ENCODE results near the gene SLC16A10. TPM values are rescaled to one million over a fixed set of nuclear protein-coding genes. Genes with fewer than 3 reads are reported as not detected.

SLC16A10 gene
- total and polyA plus RNA-seq, 2 donors (not counting 3 experiments of a cell fraction or from before 2014, with no cell fraction given) = not detected

DNA sequence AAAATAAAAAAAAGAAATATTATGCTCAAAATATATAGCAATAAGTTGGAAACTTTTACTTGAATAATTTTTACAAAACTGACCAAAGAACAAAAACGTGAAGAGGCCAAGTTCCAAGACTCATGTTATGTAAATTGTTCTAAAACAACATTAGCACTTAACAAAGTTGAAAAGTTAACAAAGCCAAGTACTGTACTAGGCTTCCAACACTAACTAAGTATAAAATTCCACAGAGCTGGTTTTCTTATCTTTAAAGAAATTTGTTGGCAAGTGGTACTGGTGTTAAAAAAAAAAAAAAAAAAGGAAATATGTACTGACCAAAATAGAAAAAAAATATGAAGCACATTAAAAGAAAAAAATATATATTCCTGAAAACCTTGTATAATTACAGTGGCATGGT, 127.8 kb downstream of the SLC16A10 start:
- no peak overlapping the region for H3K27ac ChIP-seq (ENCODE audit: insufficient read depth, low read depth, low read length)
- no peak overlapping the region for H3K4me3 ChIP-seq (replicated peaks in 1 of 3; ENCODE audit: insufficient read depth in 1 of 3, low read depth in 1 of 3, low read length in 3 of 3)
- POLR2A ChIA-PET = interaction anchor here (0.6 to 0.7 kb wide), 2 partner anchors 160 to 203 kb away, joined by 3 to 6 read pairs; no protein-coding TSS in a partner anchor
- no peak overlapping the region for H2AFZ ChIP-seq (ENCODE audit: low read depth, low read length)
- H3K27me3 ChIP-seq (ENCODE audit: control insufficient read depth in 2 of 2, insufficient read depth in 2 of 2, low read length in 2 of 2) = peaks cover 2 to 6% of the 10 kb centered on the region in 2 experiments
- intact Hi-C loops (cut with micrococcal nuclease) (loop anchor here (10.0 kb wide), 1 partner anchor 760 kb away; no protein-coding TSS in a partner anchor), dilution Hi-C loops (cut with MboI; ENCODE audit: extremely low pct_ligation_motif_present, low sequenced_read_pairs) (no loop called here)
- H3K9ac ChIP-seq (replicated peaks; ENCODE audit: extremely low read depth, insufficient read depth, low read length) = no peak overlapping the region
- no peak overlapping the region for H3K4me2 ChIP-seq (ENCODE audit: insufficient read depth, low read length)
- BruUV-seq (replicated peaks) = no TSS peak
- DNase-seq (ENCODE audit: low read depth, low spot score) (no peak), FAIRE-seq (no peak)
- no peaks in the 10 kb centered on the region for H3K79me2 ChIP-seq (ENCODE audit: control insufficient read depth, insufficient read depth, low read length)
- H4K20me1 ChIP-seq (replicated peaks; ENCODE audit: control insufficient read depth, extremely low read depth, insufficient read depth, low read length) = no peaks in the 10 kb centered on the region
- CTCF ChIA-PET = interaction anchor here (0.7 to 3.0 kb wide), 2 partner anchors 157 to 507 kb away, joined by 3 to 12 read pairs; no protein-coding TSS in a partner anchor
- H3K36me3 ChIP-seq (ENCODE audit: control insufficient read depth in 2 of 2, extremely low read depth in 1 of 2, insufficient read depth in 2 of 2, low read length in 2 of 2) = no peaks in the 10 kb centered on the region
- H3K4me1 ChIP-seq (ENCODE audit: control insufficient read depth, extremely low read depth, insufficient read depth, low read length) = no peaks in the 10 kb centered on the region
- H3K9me1 ChIP-seq (replicated peaks; ENCODE audit: control insufficient read depth, extremely low read depth, insufficient read depth, low read length) = no peaks in the 10 kb centered on the region
- no peak for TF ChIP-seq POLR2AphosphoS5 (IDR thresholded peaks at IDR 0.05; ENCODE audit: insufficient read depth, low read depth, low read length)
- TF ChIP-seq POLR2A (IDR thresholded peaks at IDR 0.05; ENCODE audit: low read depth, low read length) = no peak
- TF ChIP-seq JUN (IDR thresholded peaks at IDR 0.05; ENCODE audit: borderline replicate concordance, insufficient read depth, insufficient read length, low read depth) = no peak
- TF ChIP-seq GATA2 (IDR thresholded peaks at IDR 0.05; ENCODE audit: insufficient read depth, insufficient read length, low read depth, low read length) = no peak
- TF ChIP-seq, protein P1, sequence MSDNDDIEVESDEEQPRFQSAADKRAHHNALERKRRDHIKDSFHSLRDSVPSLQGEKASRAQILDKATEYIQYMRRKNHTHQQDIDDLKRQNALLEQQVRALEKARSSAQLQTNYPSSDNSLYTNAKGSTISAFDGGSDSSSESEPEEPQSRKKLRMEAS (IDR thresholded peaks at IDR 0.05; ENCODE audit: insufficient read depth, insufficient read length) = no peak
- TF ChIP-seq, protein P2, sequence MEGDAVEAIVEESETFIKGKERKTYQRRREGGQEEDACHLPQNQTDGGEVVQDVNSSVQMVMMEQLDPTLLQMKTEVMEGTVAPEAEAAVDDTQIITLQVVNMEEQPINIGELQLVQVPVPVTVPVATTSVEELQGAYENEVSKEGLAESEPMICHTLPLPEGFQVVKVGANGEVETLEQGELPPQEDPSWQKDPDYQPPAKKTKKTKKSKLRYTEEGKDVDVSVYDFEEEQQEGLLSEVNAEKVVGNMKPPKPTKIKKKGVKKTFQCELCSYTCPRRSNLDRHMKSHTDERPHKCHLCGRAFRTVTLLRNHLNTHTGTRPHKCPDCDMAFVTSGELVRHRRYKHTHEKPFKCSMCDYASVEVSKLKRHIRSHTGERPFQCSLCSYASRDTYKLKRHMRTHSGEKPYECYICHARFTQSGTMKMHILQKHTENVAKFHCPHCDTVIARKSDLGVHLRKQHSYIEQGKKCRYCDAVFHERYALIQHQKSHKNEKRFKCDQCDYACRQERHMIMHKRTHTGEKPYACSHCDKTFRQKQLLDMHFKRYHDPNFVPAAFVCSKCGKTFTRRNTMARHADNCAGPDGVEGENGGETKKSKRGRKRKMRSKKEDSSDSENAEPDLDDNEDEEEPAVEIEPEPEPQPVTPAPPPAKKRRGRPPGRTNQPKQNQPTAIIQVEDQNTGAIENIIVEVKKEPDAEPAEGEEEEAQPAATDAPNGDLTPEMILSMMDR (IDR thresholded peaks at IDR 0.05; ENCODE audit: extremely low read depth in 1 of 2, insufficient read depth in 1 of 2, low read depth in 1 of 2, low read length in 2 of 2) = no peak
- TF ChIP-seq EZH2 (IDR thresholded peaks at IDR 0.05; ENCODE audit: borderline replicate concordance, low read depth, low read length, severe bottlenecking) = no peak
- no peak for TF ChIP-seq MYC (IDR thresholded peaks at IDR 0.05; ENCODE audit: low read depth, low read length)
- TF ChIP-seq FOS (IDR thresholded peaks at IDR 0.05; ENCODE audit: borderline replicate concordance, insufficient read depth, low read length) = no peak
- no peaks in the 10 kb centered on the region for H3K9me3 ChIP-seq (replicated peaks; ENCODE audit: control insufficient read depth, insufficient read depth, low read length)

Data from endothelial cell of umbilical vein (primary cell).